HG02938 (cell line): ENCODE results near the gene CRNKL1.
A peak's percentile ranks its signal among the peaks of the same experiment; 100 is the strongest.

Experiments used
- ATAC-seq: cut with Tn5 transposase; IDR thresholded peaks from one replicate; pipeline ENCODE4 v1.9.1; 2021; ENCODE audit warnings: mild to moderate bottlenecking, moderate library complexity; ENCODE audit not compliant: unreplicated experiment

CRNKL1 gene

GRCh38 chr20:20063941-20064702, 11.9 kb upstream of the CRNKL1 start:
- ATAC-seq = no peak

- no peak for ATAC-seq
Observed at GRCh38 chr20:20060234-20060998, 8.2 kb upstream of the CRNKL1 start.

- peak; percentile 18 for ATAC-seq
Observed at GRCh38 chr20:20051767-20052073, 546 bp downstream of the CRNKL1 start.

- ATAC-seq = no peak
Observed at GRCh38 chr20:20039752-20040387, 12.4 kb downstream of the CRNKL1 start.

GRCh38 chr20:20038586-20038985, 13.7 kb downstream of the CRNKL1 start:
- ATAC-seq = no peak

GRCh38 chr20:20037960-20038359, 14.3 kb downstream of the CRNKL1 start:
- no peak for ATAC-seq

- ATAC-seq = no peak
Observed at GRCh38 chr20:20036756-20037155, 15.5 kb downstream of the CRNKL1 start.

- ATAC-seq = no peak
Observed at GRCh38 chr20:20034486-20034885, 17.8 kb downstream of the CRNKL1 start.

- ATAC-seq = no peak
Observed at GRCh38 chr20:20031790-20032189, 20.5 kb downstream of the CRNKL1 start.

- ATAC-seq = no peak
Observed at GRCh38 chr20:20027284-20027683, 25.0 kb downstream of the CRNKL1 start.

GRCh38 chr20:20024942-20025341, 27.3 kb downstream of the CRNKL1 start:
- no peak for ATAC-seq

- ATAC-seq = no peak
Observed at GRCh38 chr20:20023395-20023794, 28.9 kb downstream of the CRNKL1 start.

GRCh38 chr20:20022498-20022897, 29.8 kb downstream of the CRNKL1 start:
- ATAC-seq = peak; percentile 66

- ATAC-seq = no peak
Observed at GRCh38 chr20:20021835-20022234, 30.4 kb downstream of the CRNKL1 start.

- no peak for ATAC-seq
Observed at GRCh38 chr20:20020908-20021307, 31.4 kb downstream of the CRNKL1 start.

- no peak for ATAC-seq
Observed at GRCh38 chr20:20019123-20019522, 33.1 kb downstream of the CRNKL1 start.

- ATAC-seq = no peak
Observed at GRCh38 chr20:20018366-20018765, 33.9 kb downstream of the CRNKL1 start.

- peak; percentile 24 for ATAC-seq
Observed at GRCh38 chr20:20017844-20018185, 34.5 kb downstream of the CRNKL1 start.

GRCh38 chr20:20017001-20017843, 35.0 kb downstream of the CRNKL1 start, which contains the start of gene NAA20:
Gene NAA20, plus strand, starts transcription at chr20:20017362. Its CDS starts 35 bp downstream, at chr20:20017397.
- ATAC-seq = peak; percentile 93

GRCh38 chr20:20014659-20015058, 37.6 kb downstream of the CRNKL1 start:
- no peak for ATAC-seq

GRCh38 chr20:20012541-20012940, 39.7 kb downstream of the CRNKL1 start:
- ATAC-seq = no peak
